Activated CD4-positive, alpha-beta T cell treated with anti-CD3 and anti-CD28 coated beads, Interleukin-2, amount 10 ng/mL, durations not matched to agents 24 days and 14 days (primary cell): ENCODE measurements around the gene RGPD3. TPM values are rescaled to one million over a fixed set of nuclear protein-coding genes. Genes with fewer than 3 reads are reported as not detected.
A peak's percentile ranks its signal among the peaks of the same experiment; 100 is the strongest.
"Not testable (repeated sequence)": the region's sequence is repeated elsewhere in the genome, so short reads cannot be mapped to it uniquely, and the experiment has no call there.

Experiments used
- DNase-seq: peaks from one replicate; pipeline ENCODE4 v3.0.0; 2022
- H3K27ac Mint-ChIP-seq: one replicate; pipeline ENCODE4 v1.8.0; 2022; ENCODE audit warnings: mild to moderate bottlenecking, mixed read lengths
- H3K27me3 Mint-ChIP-seq: one replicate; pipeline ENCODE4 v1.8.0; 2022; ENCODE audit warnings: mixed read lengths
- H3K36me3 Mint-ChIP-seq: one replicate; pipeline ENCODE4 v1.8.0; 2022; ENCODE audit warnings: low read depth, mild to moderate bottlenecking, mixed read lengths
- H3K4me1 Mint-ChIP-seq: one replicate; pipeline ENCODE4 v1.8.0; 2021; ENCODE audit warnings: mixed read lengths
- H3K4me3 Mint-ChIP-seq: one replicate; pipeline ENCODE4 v1.8.0; 2022; ENCODE audit warnings: mild to moderate bottlenecking, moderate library complexity, mixed read lengths
- H3K9me3 Mint-ChIP-seq: one replicate; pipeline ENCODE4 v1.8.0; 2021; ENCODE audit warnings: mixed read lengths
- intact Hi-C: fragments of 100-400 bp; cut with micrococcal nuclease; formaldehyde crosslinking; loops from one replicate; pipeline ENCODE4 v1.15.1; 2023
- total RNA-seq: library from RNA; stranded (reverse); gene quantifications from 2 replicates; pipeline ENCODE4 v1.2.3, GENCODE V29; 2022

RGPD3 gene
- 0.21 TPM in 2 replicates for total RNA-seq

DNA sequence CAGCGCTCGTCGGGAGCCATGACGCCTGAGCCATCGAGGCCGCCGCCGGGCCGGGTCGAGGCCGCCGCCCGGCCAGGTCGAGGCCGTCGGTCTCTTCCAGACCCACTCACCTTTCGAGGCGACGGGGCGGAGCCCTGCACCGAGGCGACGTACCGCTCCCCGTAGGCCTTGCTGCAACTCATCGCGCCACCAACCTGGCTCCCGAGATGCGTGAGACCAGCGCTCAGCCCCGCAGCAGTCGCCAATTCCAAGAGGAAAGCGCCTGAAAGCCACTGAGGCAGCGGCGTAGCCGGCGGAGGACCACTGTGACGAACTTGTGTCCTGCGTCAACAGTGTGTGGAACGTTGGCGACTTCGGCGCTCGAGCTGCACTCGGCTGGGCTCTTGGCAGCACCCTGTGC lies at the start of gene RGPD3:
Gene RGPD3 (minus strand): TSS at position 307 of the 400 bp plus-strand sequence. CDS start 125 bp downstream, at position 182.
- H3K9me3 Mint-ChIP-seq, intact Hi-C loops, DNase-seq, H3K4me1 Mint-ChIP-seq, H3K4me3 Mint-ChIP-seq, H3K27me3 Mint-ChIP-seq, H3K36me3 Mint-ChIP-seq, H3K27ac Mint-ChIP-seq: not testable (repeated sequence)

DNA sequence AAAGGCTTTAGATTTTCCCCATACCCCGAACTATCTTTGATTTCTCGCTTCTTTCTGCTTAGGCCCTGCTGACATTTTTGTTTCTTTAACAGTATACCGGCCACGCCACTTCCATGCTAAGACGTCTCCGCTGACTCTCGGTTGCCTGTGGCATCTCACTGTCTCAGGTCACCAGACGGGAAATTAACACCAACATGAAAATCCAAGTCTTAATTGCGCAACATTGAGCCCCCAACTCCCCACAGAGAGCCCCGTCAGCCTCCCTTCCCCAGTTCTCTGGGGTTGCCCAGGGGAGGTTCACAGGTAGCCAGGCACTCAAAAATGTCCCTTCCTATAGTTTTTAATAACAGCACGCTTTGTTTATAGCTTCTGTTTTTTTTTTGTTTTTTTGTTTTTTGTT lies 49.1 kb upstream of the RGPD3 start:
- Mint-ChIP-seq H3K4me3 (no peak overlapping the region), H3K27ac (no peak overlapping the region), H3K4me1 (peaks cover under 1% of the 10 kb centered on the region), H3K27me3 (no peaks in the 10 kb centered on the region), H3K9me3 (no peaks in the 10 kb centered on the region), H3K36me3 (no peaks in the 10 kb centered on the region)
- DNase-seq, result no peak
- intact Hi-C loops, result no loop called here

DNA sequence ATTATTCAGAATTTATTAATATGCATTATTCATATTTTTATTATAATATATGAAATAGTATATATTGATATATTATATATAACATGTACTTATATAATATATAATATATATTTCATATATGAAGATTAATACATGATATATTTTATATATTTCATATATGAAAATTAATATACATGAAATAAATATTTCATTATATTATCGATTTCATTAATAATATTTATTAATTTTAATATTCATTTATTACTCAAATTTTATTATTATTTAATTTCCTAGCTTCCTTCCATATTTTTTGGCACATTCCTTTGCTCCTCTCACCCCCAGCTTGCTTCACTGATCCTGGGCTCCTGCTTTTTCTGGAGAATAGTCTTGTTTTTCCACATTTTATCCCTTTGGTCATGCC lies 48.7 kb upstream of the RGPD3 start:
- no peaks in the 10 kb centered on the region for H3K36me3 Mint-ChIP-seq
- H3K4me3 Mint-ChIP-seq, result no peak overlapping the region
- no peak overlapping the region for H3K27ac Mint-ChIP-seq
- H3K27me3 Mint-ChIP-seq, result no peaks in the 10 kb centered on the region
- H3K4me1 Mint-ChIP-seq, result peaks cover 4% of the 10 kb centered on the region
- H3K9me3 Mint-ChIP-seq, result no peaks in the 10 kb centered on the region
- intact Hi-C loops, result no loop called here
- no peak for DNase-seq

DNA sequence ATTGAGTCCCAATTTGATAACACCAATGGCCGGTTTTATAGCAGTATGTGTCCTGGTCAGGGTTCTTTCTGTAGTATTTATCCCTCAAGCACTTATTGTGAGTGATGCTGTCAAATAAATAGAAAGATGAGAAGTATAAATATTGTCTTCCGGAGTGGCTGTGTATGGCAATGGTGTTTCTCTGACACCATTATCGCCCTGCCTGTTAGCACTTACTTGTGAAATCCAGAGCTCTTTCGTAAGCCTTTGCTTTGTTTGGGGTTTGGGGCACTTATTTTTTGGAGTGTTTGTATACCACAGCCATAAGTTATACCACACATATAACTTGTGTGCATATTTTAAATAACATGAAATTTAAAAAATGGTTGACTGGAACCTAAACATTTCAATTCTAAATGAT lies 48.2 kb upstream of the RGPD3 start:
- Mint-ChIP-seq H3K4me1 (peaks cover 6% of the 10 kb centered on the region), H3K27ac (no peak overlapping the region), H3K4me3 (no peak overlapping the region), H3K36me3 (no peaks in the 10 kb centered on the region), H3K27me3 (no peaks in the 10 kb centered on the region), H3K9me3 (no peaks in the 10 kb centered on the region)
- no peak for DNase-seq
- intact Hi-C loops, result no loop called here

DNA sequence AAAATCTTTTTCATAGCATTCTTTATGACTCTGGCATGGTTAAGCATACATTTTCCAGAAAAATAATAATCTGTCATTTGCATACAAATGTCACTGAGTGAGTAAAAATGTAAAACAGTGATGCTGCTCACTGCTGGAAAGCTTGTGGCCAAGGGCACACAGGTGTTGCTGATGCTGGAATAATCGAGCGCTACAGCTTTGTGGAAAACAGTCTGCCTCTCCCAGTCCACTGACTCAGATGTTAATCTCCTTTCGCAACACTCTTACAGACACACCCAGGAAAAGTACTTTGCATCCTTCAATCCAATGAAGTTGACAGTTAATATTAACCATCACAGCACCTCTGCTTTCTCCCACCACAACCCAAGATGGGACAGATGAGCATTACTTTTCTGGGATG lies 46.6 kb upstream of the RGPD3 start:
- peaks cover 12% of the 10 kb centered on the region for H3K4me1 Mint-ChIP-seq
- H3K27ac Mint-ChIP-seq, result not testable (repeated sequence)

DNA sequence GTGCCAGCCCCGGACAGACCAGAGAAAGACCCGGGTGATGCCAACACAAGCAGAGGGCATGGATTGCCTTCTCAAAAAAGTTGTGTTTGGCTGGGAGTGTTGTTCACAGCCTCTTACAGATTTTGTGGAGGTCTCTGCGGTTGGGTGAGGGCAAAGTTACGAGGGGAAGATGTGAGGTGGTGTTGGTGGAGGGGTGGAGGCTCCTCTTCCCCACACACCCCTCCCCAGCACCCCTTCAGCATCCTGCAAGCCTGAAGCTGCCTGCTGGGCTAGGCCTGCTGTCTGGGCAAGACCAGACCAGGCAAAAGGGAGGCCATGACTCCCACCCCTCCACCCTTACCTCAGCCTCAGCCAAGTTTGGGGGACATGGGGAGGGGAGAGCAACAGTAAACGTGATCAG lies 45.2 kb upstream of the RGPD3 start:
- H3K4me1 Mint-ChIP-seq, result peaks cover 12% of the 10 kb centered on the region
- H3K27ac Mint-ChIP-seq, H3K36me3 Mint-ChIP-seq, intact Hi-C loops, H3K9me3 Mint-ChIP-seq, H3K4me3 Mint-ChIP-seq, DNase-seq, H3K27me3 Mint-ChIP-seq: not testable (repeated sequence)

More for the DNA sequence above, 46.6 kb upstream of the RGPD3 start:
- H3K4me3 Mint-ChIP-seq, H3K9me3 Mint-ChIP-seq, H3K36me3 Mint-ChIP-seq, intact Hi-C loops, DNase-seq, H3K27me3 Mint-ChIP-seq: not testable (repeated sequence)

DNA sequence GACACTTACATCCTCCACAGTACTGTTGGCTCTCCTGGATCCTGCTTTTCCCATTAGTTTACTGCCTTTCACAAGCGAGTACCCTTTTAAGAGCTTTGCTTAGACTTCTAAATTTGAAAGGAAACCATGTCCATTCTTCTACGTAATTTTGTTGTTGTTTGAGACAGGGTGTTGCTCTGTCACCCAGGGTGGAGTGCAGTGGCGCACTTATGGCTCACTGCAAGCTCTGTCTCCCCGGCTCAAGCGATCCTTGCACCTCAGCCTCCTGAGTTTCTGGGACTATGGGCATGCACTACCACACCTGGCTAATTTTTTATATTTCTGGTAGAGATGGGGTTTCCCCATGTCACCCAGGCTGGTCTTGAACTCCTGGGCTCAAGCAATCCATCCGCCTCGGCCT lies 43.7 kb upstream of the RGPD3 start:
- H3K9me3 Mint-ChIP-seq, intact Hi-C loops, H3K4me3 Mint-ChIP-seq, H3K27me3 Mint-ChIP-seq, H3K36me3 Mint-ChIP-seq, DNase-seq: not testable (repeated sequence)
- peaks cover 12% of the 10 kb centered on the region for H3K4me1 Mint-ChIP-seq
- peak overlapping the region; percentile 45 for H3K27ac Mint-ChIP-seq

DNA sequence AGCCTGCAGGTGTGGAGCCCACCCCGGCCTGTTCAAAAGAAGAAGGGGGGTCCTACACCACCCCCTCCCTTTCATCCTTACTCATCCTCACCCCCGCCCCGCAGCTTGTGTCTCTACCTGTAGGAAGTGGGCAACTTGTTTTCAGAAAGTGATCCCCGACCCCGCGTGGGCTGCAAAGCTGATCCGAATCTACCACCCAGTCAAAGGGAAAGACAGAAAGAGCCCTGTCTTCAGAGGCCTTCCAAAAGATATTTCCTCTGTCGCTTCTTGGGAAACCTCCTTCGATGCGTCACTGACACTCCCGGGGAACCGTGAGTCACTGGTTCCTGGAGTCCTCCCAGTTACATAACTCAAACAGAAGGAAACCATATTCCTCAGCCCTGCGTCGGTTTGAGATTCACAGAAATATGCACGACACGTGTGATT lies 43.3 kb upstream of the RGPD3 start:
- H3K4me3 Mint-ChIP-seq, result not testable (repeated sequence)

DNA sequence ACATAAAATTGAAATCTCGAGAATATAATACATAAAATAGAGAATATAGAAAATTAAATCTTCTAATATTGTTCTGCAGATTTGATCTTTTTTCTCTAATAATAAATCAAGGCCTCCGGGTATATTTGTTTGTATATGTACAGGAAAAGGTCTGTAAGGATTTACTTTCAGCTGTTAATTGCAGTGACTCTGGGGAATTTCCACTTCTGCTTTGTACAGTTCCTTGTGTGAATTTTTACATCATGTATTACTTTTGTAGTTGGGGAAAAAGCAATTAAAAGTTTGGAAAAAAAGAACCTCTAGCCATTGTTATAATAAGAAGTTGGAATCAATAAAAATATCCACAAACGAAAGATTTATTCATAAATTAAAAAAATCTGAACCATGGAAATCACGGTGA lies 42.6 kb upstream of the RGPD3 start:
- H3K4me3 Mint-ChIP-seq, intact Hi-C loops, H3K27ac Mint-ChIP-seq, H3K27me3 Mint-ChIP-seq, H3K9me3 Mint-ChIP-seq, H3K36me3 Mint-ChIP-seq, DNase-seq: not testable (repeated sequence)
- H3K4me1 Mint-ChIP-seq, result peaks cover 12% of the 10 kb centered on the region

More for the DNA sequence above, 43.3 kb upstream of the RGPD3 start:
- H3K27me3 Mint-ChIP-seq, H3K9me3 Mint-ChIP-seq, DNase-seq, intact Hi-C loops, H3K36me3 Mint-ChIP-seq: not testable (repeated sequence)
- Mint-ChIP-seq H3K4me1 (peaks cover 12% of the 10 kb centered on the region), H3K27ac (peak overlapping the region; percentile 45)

DNA sequence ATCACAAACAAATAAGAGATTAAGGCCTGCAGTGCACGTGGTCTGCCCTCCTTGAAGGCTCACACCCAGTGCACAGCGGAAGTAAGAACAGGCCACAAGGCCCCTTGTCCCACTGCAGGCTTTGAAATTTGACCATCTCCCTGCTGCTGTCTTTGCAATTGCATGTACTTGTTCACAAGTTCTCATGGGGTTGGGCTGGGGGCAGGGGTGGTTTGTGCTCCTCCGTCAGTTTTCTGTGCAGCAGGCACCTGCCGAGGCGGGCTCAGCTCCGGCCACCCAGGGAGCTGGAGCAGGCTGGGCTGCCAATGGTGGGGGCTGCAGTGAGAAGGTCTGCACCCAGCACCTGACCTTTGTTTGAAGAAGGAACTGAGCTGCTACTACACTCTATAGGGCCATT lies 41.2 kb upstream of the RGPD3 start:
- intact Hi-C loops, H3K4me3 Mint-ChIP-seq, H3K27me3 Mint-ChIP-seq, H3K36me3 Mint-ChIP-seq, DNase-seq, H3K9me3 Mint-ChIP-seq, H3K27ac Mint-ChIP-seq: not testable (repeated sequence)
- peaks cover 12% of the 10 kb centered on the region for H3K4me1 Mint-ChIP-seq

DNA sequence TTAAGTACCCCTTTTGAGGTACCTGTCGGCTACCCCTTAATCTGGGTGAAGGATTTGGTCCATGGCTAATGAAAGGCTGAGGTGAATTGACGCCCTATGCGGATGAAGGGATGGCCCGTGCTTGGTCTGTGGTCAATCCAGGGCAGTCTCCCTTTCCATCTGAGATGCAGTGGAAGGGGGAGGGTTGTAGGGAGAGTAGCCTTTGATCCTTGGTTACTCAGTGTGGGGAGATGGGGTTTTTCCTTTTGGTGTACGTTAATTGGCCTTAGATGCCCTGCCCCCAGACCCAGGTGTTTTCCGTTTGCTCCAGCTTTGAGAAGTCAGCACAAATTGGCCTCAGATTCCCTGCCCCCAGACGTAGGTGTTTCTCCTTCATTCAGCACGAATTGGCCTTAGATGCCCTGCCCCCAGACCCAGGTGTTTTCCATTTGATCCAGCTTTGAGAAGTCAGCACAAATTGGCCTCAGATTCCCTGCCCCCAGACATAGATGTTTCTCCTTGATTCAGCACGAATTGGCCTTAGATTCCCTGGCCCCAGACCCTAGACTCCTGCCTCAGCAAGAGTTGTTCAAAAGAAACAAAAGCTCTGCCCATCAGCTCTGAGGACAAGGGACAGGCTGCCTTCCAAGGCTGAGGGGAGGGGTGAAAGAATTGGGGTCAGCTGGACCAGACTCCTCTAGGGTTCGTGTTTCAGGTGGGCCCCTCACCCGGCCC lies 40.6 kb upstream of the RGPD3 start:
- H3K36me3 Mint-ChIP-seq, intact Hi-C loops, DNase-seq, H3K27me3 Mint-ChIP-seq, H3K4me3 Mint-ChIP-seq, H3K27ac Mint-ChIP-seq, H3K9me3 Mint-ChIP-seq: not testable (repeated sequence)
- H3K4me1 Mint-ChIP-seq, result peaks cover 12% of the 10 kb centered on the region

DNA sequence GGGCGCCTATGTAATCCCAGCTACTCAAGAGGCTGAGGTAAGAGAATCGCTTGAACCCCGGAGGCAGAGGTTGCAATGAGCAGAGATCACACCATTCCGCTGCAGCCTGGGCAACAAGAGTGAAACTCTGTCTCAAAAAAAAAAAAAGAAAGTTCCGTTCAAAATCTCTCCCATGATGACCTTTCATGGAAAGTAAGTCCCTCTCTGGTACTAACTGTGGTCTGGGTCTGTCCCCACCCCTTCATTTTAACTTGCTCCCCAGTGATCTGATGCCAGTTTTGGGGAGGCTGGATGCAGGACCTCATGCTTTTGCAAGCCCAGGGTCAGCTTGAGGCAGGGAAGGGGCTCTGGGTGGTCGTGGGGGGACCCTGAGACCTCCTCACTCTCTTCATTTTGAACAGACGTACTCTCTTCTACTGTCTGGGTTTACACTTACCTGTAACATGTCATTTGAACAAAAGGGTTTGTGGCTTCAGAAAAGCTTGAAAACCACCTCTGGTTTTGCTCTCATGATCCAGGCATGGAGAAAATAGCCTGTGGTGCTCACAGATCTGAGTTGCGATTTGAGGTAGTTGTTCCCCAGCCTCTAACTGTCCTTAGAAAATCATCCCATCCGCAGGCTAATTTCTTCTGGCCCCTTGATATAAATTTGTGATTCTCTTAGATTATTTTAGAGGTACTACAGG lies 37.9 kb upstream of the RGPD3 start:
- H3K27me3 Mint-ChIP-seq, H3K9me3 Mint-ChIP-seq, intact Hi-C loops, H3K4me1 Mint-ChIP-seq, H3K4me3 Mint-ChIP-seq, DNase-seq, H3K27ac Mint-ChIP-seq, H3K36me3 Mint-ChIP-seq: not testable (repeated sequence)

DNA sequence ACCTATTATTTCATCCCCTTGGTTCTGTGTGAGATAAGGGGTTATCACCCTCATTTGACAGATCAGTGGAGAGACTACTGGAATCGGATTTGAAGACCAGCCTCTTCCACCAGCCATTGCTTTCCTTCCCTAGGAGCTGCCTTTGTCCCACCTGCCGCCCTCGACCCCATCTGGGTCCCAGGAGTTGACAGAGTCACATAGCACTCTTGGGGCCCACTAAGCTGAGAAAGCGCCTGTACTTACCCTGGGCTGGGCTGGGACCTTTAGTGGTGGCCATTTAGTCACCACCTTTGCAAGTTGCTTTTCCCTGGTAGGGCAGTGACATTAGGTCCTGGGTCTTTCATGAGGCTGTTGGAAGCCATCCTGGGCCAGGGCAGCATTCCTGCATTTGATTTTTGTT lies 36.6 kb upstream of the RGPD3 start:
- H3K27ac Mint-ChIP-seq, DNase-seq, H3K36me3 Mint-ChIP-seq, H3K27me3 Mint-ChIP-seq, intact Hi-C loops, H3K9me3 Mint-ChIP-seq, H3K4me1 Mint-ChIP-seq, H3K4me3 Mint-ChIP-seq: not testable (repeated sequence)

DNA sequence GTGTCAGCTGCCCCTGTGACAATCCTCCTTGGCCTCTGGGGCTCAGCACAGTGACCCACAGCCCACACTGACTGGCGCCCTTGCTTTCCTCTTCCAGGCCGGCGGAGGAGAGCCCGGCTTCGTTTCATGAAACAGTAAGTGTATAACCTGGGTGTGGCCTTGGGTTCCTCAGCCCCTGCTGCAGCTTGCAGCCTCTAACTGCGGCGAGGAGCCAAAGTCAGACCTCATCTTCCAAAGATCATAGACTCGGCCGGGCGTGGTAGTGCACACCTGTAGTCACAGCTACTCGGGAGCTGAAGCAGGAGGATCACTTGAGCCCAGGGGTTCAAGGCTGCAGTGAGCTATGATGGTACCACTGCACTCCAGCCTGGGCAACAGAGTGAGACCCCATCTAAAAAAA lies 36.0 kb upstream of the RGPD3 start:
- H3K4me1 Mint-ChIP-seq, intact Hi-C loops, H3K27me3 Mint-ChIP-seq, H3K36me3 Mint-ChIP-seq, H3K27ac Mint-ChIP-seq, DNase-seq, H3K4me3 Mint-ChIP-seq, H3K9me3 Mint-ChIP-seq: not testable (repeated sequence)

DNA sequence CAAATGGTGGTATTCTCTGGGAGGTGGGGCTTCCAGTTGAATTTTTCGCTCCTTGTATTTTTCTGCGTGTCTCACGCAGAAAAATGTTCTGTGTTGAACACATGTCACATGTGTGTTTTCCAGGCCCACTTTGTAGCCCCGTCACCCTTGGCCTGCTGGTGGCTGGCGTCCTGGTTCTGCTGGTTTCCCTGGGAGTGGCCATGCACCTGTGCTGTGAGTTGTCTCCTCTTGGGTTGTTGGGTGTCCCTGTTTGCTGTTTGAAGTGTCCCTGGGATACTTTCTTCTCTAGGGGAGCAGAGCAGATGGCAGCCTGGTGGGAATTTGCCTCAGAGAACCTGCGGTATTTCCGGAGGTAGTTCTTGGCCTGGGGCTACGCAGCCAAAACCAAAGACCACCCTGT lies 34.1 kb upstream of the RGPD3 start:
- H3K9me3 Mint-ChIP-seq, H3K4me1 Mint-ChIP-seq, intact Hi-C loops, H3K4me3 Mint-ChIP-seq, H3K36me3 Mint-ChIP-seq, H3K27ac Mint-ChIP-seq, H3K27me3 Mint-ChIP-seq, DNase-seq: not testable (repeated sequence)
